NB4 (cell line): ENCODE data around the gene TCERG1L.

Experiments used
- DNase-seq: peaks from one replicate; pipeline ENCODE4 v3.0.0; 2010; ENCODE audit warnings: low read depth
- H3K4me3 ChIP-seq: one replicate; pipeline ENCODE4 v1.5.1; 2011; ENCODE audit warnings: mild to moderate bottlenecking, low read depth, low read length, moderate library complexity
- CTCF ChIP-seq: IDR thresholded peaks from one replicate; pipeline ENCODE4 v1.5.1; 2012; ENCODE audit warnings: low read depth, low read length
- MAX ChIP-seq: IDR thresholded peaks from 2 replicates; pipeline ENCODE4 v1.6.1; 2011; ENCODE audit warnings: low read depth, low read length
- MYC ChIP-seq: IDR thresholded peaks from 2 replicates; pipeline ENCODE4 v1.6.1; 2011; ENCODE audit warnings: low read depth, low read length
- POLR2A ChIP-seq: IDR thresholded peaks from 2 replicates; pipeline ENCODE4 v1.6.1; 2011; ENCODE audit warnings: mild to moderate bottlenecking; ENCODE audit not compliant: insufficient read length; ENCODE audit errors: extremely low read depth

Gene TCERG1L

GRCh38 chr10:131227163-131227740, 84.3 kb downstream of the TCERG1L start:
- H3K4me3 ChIP-seq, result no peak overlapping the region
- DNase-seq, result no peak
- TF ChIP-seq CTCF (no peak), POLR2A (no peak), MAX (no peak), MYC (no peak)

- DNase-seq, result no peak
- TF ChIP-seq CTCF (no peak), MYC (no peak), MAX (no peak), POLR2A (no peak)
- H3K4me3 ChIP-seq, result no peak overlapping the region
Measured at GRCh38 chr10:131226446-131227162, 84.9 kb downstream of the TCERG1L start.

DNA sequence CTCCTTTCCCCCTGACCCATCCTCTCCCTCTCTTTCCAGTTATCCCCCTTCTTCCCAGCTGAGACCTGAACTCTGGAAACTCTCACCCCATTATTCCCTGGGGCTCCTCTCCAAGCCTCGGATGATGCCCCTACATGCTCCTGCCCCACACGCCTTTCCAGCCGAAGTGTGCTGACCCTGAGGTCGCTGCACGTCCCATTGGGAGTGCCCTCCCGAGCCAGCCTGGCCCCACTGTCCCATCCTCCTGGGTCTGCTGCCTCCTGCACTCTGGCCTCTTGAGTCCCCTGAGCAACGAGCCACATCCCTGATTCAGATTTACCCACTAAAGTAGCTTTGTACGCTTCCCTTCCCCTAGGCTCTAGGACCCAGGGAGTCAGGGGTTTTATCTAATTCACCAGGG, 87.4 kb downstream of the TCERG1L start:
- DNase-seq, result no peak
- TF ChIP-seq CTCF (no peak), POLR2A (no peak), MAX (no peak), MYC (no peak)
- no peak overlapping the region for H3K4me3 ChIP-seq

- no peak for DNase-seq
- H3K4me3 ChIP-seq, result no peak overlapping the region
- TF ChIP-seq POLR2A, result no peak
Measured at GRCh38 chr10:131223422-131223821, 88.1 kb downstream of the TCERG1L start.

DNA sequence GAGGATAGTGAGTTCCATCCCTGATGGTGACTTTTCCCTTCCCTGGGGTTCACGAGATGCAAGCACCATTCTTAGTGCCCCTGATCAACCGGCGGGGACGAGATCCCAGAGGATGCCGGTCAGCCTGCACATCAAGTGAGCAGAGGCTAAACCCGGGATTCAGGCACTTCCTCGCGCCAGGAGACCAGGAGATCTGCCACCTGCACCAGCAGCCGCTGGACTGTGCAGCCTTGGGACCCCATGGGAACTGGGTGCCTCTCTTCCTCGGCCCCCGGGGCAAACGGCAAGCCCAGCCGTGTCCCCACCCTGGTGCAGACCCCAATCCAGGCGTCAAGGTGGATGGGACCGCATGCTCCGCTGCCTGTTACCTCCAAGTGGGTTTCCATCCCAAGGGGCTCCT, 88.5 kb downstream of the TCERG1L start:
- DNase-seq, result no peak
- H3K4me3 ChIP-seq, result no peak overlapping the region
- TF ChIP-seq MYC (no peak), CTCF (no peak), POLR2A (no peak)

GRCh38 chr10:131221632-131222277, 89.8 kb downstream of the TCERG1L start:
- peak; percentile 68 for DNase-seq
- TF ChIP-seq MYC, result no peak
- no peak overlapping the region for H3K4me3 ChIP-seq
